Measurements from ENCODE around the gene TMPRSS6.

Gene TMPRSS6

GRCh38 chr22:37065961-37066360 lies 43.6 kb downstream of the TMPRSS6 start:
- DNase-seq (ENCODE audit: low read depth), result no peak

GRCh38 chr22:37065180-37065579 lies 44.3 kb downstream of the TMPRSS6 start:
- DNase-seq (ENCODE audit: low read depth), result no peak

- DNase-seq (ENCODE audit: low read depth), result no peak
Observed at GRCh38 chr22:37064553-37064952, 45.0 kb downstream of the TMPRSS6 start.

DNA sequence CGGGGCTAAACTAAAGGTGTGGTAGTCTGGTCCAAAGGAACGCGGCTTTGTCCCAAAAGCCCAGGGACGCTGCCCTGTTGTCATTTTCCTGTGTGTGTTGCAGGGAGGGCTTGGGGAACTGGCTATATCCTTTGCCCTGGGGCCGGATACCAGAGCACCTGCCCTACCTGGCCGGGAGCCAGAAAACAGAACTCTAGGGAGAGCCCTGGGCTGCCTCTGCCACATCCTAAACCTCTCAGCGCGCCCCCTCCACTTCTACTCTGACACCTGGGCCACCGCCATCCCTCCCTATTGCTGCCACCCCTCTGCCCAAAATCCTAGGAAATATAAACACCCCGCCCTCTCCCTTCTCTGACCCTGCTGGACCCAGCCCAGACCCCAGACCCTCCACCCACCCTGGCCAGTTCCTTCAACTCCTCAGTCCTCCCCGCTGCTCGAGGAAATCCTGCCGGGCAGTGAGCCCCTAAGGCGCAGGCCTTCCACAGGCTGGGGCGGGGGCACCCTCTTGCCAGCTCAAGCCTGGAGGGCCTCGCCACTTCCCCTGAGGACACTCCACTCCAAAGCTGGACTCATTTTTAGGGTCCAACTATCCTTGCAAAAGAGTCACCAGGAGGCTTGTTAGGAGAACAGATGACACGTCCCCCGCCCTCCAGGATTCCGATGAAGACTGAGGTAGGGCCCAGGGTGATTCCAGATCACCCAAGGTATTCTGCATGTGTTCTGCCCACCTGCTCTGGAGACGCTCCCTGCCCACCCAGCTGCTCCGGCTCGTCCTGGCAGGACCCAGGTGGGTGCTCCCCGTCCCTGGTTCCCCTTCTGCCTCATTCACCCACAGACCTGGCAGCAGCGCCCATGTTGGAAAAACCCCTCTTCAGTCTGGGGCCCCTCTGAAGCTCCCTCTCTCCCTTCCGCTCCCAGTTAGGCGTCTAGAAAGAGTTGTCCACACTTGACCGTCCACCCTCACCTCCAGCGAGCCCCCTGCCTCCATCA lies 45.8 kb downstream of the TMPRSS6 start:
- DNase-seq (ENCODE audit: low read depth), result no peak

DNA sequence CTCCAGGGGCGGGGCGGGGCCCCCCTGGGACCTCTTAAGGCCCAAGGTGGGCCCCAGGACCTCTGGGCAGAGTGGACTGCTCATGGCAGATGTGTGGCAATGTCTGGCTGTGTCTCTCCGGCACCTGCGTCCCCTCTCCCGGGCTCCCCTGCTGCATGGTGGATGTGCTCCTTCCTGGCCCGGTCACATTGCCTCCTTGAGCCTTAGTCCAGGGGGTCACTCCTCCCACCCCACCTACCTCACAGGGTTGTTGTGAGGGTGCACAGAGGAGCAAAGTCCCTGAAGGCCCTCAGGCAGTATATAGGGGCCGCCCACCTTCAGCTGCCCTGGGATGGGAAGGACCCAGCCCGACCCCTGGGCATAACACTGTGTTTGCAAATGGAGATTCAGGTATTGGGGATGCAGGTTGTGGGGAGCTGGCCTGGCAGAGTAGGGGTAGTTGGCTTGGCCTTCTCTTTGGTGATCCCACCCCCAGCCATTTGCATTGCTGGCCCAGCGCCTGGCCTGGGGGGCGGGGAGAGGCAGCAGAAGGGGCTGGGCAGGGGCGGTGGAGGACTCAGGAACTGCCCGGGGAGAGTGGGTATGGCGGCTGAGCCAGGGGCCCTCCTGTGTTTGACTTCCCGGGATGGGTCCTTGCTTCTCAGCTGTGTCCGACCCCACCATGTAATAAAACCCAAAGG lies 46.7 kb downstream of the TMPRSS6 start:
- DNase-seq (ENCODE audit: low read depth), result no peak

DNA sequence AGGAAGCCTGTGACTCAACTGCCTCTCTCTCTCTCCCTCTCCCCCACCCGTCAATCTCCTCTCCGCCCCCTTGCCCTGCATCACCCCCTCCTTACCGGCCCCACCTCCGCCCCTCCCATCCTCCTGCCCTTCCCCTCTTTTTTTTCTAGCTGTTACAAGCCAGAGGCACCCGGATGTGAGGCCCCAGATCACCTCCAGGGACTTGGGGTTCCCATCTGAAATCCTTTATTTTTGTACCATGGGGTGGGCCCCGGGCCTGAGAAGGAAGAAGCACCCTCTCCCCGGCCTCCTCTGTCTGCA lies 47.2 kb downstream of the TMPRSS6 start:
- DNase-seq (ENCODE audit: low read depth), result no peak

DNA sequence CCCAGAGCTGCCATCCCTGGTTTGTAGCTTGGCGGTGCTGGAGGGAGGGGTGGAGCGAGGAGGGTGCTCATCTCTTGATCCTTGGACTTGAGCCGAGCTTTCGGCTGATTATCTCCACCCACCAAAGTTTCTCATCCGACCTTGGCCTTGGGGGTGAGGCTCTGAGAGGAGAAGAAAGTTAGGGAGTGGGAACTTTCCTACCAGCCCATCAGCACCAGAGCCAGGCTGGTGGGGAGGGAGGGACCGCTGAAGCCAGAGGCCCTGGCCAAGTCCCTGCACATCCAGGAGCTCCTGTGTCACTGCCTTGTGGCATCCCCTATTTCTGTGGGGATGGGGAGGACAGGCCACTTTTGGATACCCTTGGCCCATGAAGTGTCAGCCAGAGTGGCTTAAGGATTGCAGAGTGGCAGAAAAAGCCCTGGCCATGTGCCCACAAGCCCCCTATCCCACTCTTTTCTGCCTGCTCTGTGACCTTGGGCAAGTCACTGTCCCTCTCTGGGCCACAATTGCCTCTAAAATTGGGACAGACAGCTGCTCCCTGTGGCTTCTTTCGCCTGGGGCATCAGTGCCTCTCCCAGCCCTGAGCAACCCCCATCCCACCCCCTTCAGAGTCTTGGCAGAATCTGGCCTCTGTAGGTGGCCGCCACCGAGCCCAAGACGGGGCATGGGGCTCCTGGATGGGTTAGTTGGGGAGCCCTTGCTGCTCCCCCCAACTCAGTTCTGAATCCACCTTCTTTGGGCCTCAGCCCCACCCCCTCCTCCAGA lies 47.7 kb downstream of the TMPRSS6 start:
- no peak for DNase-seq (ENCODE audit: low read depth)

DNA sequence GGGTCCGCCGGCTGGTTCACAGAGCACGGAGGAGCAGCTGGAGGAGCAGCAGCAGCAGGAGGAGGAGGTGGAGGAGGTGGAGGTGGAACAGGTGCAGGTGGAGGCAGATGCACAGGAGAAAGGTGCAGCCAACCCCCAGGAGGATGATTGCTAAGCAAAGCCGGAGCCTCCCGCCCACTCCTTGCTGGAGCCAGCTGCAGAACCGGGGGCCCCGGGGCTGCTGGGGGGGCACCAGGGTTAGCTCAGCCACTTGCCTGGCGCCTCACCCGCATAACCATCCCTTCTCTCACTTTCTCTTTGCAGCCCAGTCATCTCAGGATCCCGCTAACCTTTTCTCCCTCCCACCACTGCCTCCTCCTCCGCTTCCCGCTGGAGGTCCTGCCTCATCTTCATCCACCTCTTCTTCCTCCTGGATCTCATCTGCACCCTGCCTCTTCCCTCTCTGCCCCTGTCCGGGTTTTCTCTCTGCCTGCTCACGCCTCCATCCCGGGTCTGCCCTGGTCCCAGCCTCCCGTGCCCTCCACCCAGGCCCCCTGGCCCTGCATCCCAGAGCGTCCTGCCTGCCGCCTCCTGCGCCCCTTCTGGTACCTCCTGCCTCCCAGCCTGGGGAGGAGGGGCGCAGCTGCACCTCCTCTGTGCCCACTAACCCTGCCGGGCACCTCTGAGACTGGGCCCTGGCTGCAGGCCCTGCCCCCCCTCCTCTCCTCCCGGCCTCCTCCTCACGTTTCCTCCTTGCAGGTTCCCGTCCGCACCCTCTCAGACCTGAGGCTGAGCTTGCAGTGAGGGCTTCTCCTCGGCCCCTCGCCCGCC lies 48.5 kb downstream of the TMPRSS6 start:
- no peak for DNase-seq (ENCODE audit: low read depth)

DNA sequence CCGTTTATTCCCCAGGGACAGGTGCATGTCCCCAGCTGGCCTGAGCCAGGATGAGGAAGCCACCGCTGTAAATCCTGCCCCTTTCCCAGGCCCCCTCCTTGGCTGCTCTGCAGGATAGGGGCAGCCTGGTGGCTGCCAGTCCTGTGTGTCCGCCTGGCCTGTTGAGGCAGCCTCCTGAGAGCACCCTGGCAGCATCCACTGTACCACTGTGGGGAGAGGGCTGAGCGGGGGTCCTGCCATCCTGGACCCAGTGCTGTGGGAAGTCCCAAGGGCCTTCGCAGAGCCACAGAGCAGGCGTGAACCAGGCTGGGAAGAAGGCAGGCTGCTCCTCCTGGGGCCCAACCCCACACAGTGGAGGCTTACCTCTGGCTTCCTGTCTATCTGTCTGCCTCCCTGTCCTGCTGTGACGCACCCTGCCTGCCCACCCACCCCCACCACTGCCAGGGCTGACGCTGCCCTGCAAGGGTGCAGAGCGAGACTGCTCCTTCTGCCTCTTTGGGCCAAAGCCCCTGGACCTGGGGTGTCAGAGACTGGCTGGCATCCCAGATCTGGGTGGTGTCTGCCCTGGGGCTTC lies 49.5 kb downstream of the TMPRSS6 start:
- no peak for DNase-seq (ENCODE audit: low read depth)

DNA sequence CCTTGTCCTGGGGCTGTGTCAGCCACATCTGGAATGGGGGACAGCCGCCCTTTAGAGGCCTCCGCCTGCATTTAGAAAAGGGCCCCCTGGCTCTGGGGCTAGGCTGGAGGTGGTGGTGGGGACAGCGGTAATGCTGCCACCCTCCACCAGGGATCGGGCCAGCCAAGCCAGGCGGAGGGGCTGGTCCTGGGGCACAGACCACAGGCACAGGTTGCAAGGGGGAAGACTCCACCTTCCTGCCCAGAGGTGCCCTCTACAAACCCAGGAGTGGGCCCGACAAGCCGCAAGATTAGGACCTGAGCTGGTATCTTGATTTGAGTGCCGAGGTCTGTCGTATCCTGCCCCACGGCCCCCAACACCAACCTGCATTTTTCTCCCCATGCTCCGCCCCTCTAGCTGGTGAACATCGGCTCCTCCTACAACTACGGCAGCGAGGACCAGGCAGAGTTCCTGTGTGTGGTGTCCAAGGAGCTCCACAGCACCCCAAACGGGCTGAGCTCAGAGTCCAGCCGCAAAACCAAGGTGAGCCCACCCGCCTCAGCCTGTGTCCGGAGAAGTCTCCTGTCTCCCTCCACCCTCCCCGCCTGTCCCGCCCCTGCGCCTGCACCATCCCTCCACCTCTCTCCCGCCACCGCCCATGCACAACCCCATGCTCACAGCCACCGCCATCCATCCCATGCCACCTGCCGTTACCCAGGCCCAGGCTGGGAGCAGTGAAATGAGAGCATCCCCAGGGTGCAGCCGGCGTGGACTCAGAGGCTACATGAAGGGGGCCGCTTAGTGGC lies 50.4 kb downstream of the TMPRSS6 start:
- DNase-seq (ENCODE audit: low read depth), result no peak

DNA sequence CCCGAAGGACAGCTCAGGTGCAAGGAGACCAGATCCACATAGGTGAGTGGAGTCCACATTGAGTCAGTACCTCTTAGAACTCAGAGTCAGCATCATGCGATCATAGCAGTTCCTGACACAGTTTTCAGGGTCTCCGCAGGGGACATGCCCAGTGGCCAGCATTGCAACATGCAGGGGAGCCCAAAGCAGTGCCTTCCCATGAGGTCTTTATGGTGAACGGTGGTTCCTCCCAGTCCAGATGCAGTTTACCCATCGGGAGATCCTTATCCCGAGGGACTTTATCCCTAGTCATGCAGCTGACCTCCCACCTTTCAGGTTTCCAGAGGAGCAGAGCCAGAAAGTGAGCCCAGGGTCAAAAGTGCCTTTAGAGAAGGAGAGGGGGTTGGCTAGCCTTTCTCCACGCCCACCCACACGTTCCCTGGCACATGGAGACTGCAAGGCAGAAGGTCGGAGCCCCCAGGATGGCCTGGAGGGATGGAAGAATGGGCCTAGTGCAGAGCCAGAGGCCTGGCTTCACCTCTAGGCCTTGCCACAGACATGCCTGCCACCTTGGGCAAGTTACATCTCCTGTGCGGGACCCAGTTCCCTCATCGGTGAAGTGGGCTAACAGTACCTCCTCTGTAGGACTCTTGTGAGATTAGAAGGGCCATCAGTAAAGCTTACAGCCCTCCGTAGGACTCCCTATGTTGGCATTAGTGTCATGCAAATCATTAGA lies 51.6 kb downstream of the TMPRSS6 start:
- DNase-seq (ENCODE audit: low read depth), result no peak

DNA sequence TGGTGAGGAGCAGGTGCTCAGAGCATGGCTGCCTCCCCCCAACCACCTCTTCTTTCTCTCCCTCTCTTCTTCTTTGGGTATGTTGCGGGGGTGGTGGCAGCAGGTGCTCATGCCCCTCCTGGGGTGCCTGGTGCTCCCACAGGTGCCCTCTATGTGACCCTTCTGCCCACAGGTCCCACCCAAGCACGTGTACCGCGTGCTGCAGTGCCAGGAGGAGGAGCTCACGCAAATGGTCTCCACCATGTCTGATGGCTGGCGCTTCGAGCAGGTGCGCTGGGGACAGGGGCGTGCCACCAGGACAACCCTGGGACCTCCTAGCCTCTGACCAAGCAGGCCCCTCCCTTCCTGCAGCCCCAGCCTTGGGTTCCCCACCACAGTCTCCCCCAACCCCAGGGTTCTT lies 52.3 kb downstream of the TMPRSS6 start:
- no peak for DNase-seq (ENCODE audit: low read depth)

DNA sequence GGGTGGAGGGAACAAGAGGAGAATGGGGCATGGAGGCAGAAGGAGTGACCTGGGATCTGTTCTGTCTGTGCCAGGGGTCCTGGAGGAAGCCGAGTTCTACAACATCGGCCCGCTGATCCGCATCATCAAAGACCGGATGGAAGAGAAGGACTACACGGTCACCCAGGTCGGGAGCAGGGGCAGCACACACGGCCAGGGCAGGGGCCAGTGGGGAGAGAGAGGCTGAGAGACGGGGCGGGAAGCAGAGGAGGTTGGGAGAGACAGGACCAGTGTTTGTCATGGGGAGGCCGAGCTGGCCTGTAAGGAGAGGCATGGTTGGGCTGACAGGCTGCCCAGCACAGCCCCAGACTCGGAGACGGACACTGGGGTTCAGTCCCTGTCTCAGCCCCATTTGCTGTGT lies 53.3 kb downstream of the TMPRSS6 start:
- no peak for DNase-seq (ENCODE audit: low read depth)

- no peak for DNase-seq (ENCODE audit: low read depth)
Observed at GRCh38 chr22:37054600-37055365, 54.7 kb downstream of the TMPRSS6 start.

DNA sequence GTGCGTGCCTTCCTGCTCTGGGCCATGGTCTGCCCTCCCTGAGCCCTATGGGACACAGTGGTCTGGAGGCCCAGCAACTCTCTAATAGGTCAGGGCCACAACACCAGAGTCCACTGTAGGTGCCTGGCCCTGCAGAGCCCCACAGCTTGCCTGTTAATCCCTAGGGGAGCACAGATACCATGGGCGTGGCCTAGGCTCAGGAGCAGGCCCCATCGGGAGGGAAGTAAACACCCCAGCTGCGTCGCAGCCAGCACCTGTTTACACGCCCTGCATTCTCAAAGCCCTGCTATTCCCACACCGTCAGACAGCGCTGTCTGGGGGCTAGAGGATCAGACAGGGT lies 55.5 kb downstream of the TMPRSS6 start:
- no peak for DNase-seq (ENCODE audit: low read depth)

- no peak for DNase-seq (ENCODE audit: low read depth)
Observed at GRCh38 chr22:37053310-37054055, 56.0 kb downstream of the TMPRSS6 start.

DNA sequence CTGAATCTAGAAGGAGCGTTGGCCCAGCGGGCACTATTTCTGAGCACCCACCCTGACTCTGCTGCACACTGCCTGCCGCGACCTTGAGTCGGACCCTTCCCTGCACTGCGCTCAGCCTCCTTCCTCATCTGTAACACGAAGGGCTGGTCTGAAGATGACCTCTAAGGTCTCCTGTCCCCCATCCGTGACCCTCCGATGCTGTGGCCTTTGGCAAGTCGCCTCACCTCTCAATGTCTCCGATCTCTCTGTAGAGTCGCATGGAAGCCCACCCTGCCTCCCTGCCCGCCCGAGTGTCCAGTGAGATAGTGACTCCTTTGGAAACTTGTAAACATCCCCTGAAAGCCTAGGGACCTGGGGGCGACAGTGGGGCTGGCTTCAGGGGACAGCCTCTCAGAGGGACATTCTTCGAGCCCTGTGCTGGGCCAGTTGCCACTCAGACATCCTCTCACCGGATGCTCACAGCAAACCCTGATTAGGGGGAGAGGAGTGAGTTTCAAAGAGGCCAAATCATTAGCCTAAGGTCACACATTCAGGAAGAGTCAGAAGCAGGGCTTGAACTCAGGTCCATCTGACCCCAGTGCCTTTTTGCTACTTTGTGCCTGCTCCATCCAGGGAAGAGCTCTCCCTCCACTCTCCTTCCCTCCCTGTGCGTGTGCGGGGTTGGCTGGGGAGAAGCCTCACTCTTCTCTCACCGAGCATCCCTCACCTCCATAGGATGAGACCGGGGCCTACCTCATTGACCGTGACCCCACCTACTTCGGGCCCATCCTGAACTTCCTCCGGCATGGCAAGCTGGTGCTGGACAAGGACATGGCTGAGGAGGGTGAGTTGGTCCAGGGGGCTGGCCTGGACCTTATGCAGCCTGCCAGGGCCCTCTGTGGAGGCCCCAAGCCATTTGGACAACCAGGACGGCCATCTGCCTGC lies 56.9 kb downstream of the TMPRSS6 start:
- DNase-seq (ENCODE audit: low read depth), result no peak

All from non-pigmented ciliary epithelial cell (primary cell).